GM21423 (cell line): ENCODE results near the gene GRIN1.

ENCODE experiments used
- ATAC-seq: cut with Tn5 transposase; IDR thresholded peaks from one replicate; pipeline ENCODE4 v1.9.1; 2021; ENCODE audit warnings: mild to moderate bottlenecking, moderate library complexity; ENCODE audit not compliant: unreplicated experiment

The GRIN1 gene

GRCh38 chr9:137161558-137162486, 22.9 kb downstream of the GRIN1 start:
- ATAC-seq, result no peak

- ATAC-seq, result no peak
Measured at GRCh38 chr9:137162505-137163364, 23.8 kb downstream of the GRIN1 start.

GRCh38 chr9:137163365-137163715, 24.4 kb downstream of the GRIN1 start:
- no peak for ATAC-seq

- no peak for ATAC-seq
Measured at GRCh38 chr9:137163805-137164204, 24.9 kb downstream of the GRIN1 start.

GRCh38 chr9:137164370-137165249, 25.7 kb downstream of the GRIN1 start:
- ATAC-seq, result no peak

GRCh38 chr9:137165250-137165836, 26.4 kb downstream of the GRIN1 start:
- no peak for ATAC-seq

GRCh38 chr9:137166380-137167229, 27.7 kb downstream of the GRIN1 start:
- ATAC-seq, result no peak

- no peak for ATAC-seq
Measured at GRCh38 chr9:137167277-137167746, 28.4 kb downstream of the GRIN1 start.

- no peak for ATAC-seq
Measured at GRCh38 chr9:137167747-137168572, 29.0 kb downstream of the GRIN1 start.

GRCh38 chr9:137168573-137168903, 29.6 kb downstream of the GRIN1 start:
- ATAC-seq, result no peak

GRCh38 chr9:137168904-137169856, 30.2 kb downstream of the GRIN1 start:
- ATAC-seq, result no peak

GRCh38 chr9:137169896-137170358, 31.0 kb downstream of the GRIN1 start, which contains the start of gene LRRC26:
Gene LRRC26, minus strand, starts transcription at chr9:137170051. Its CDS starts 108 bp downstream, at chr9:137169943.
- ATAC-seq, result no peak

- ATAC-seq, result no peak
Measured at GRCh38 chr9:137170486-137171148, 31.7 kb downstream of the GRIN1 start.

GRCh38 chr9:137171149-137171900, 32.4 kb downstream of the GRIN1 start:
- no peak for ATAC-seq

GRCh38 chr9:137172901-137173795, 34.2 kb downstream of the GRIN1 start:
- ATAC-seq, result no peak
